ENCODE results near the gene IGDCC3. TPM values are rescaled to one million over a fixed set of nuclear protein-coding genes. Genes with fewer than 3 reads are reported as not detected.

Gene IGDCC3
- polyA plus RNA-seq, 1 donor (not counting 4 experiments of a cell fraction or from before 2014, with no cell fraction given), result not detected

DNA sequence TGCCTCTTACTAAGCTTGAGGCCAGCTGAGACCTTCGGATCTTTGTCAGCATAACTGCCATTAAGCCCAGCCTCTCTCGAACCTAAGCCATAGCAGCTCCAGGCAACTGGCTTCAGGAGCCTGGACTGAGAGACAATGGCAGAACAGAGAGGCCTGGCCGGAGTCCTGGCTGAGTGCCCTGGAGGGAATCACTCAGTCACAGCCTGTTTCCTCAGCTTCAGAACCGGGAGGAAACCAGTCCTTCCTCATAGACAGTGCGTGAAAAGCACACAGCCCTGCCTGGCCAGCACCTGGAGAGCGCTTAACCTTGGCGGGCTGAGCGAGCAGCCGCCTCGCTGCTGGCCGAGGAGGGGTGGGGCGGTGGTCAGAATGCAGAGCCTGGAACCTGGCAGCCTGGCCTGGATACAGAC lies 51.7 kb downstream of the IGDCC3 start:
- no peak overlapping the region for H3K4me2 ChIP-seq (ENCODE audit: control insufficient read depth, extremely low read depth, insufficient read depth, low read depth, low read length)

DNA sequence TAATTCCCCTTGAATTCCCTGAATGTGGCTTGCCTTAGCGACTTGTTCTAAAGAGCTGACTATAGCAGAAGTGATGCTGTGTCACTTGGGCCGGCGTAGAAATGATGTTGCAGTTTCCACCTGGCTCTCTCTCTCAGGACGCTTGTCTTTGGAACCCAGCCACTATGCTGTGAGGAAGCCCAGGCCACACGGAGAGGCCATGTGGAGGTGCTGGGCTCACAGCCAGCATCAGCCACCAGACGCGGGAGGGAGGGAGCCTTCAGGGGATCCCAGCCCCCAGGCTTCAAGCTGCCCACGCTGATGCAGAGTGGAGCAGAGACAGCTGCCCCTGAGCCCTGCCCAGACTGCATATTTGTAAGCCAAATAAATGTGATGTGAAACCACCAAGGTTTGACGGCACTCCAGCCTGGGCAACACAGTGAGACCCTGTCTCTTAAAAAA lies 54.7 kb downstream of the IGDCC3 start:
- H3K36me3 ChIP-seq (ENCODE audit: control insufficient read depth in 2 of 2, extremely low read depth in 1 of 2, insufficient read depth in 2 of 2, low read length in 2 of 2), result no peaks in the 10 kb centered on the region
- no peak overlapping the region for H2AFZ ChIP-seq (ENCODE audit: control insufficient read depth, low read length)
- no peak overlapping the region for H3K4me2 ChIP-seq (ENCODE audit: control insufficient read depth, extremely low read depth, insufficient read depth, low read depth, low read length)
- H3K27me3 ChIP-seq (ENCODE audit: control insufficient read depth, extremely low read depth, insufficient read depth, low read length), result peaks cover 8% of the 10 kb centered on the region
- H4K20me1 ChIP-seq (ENCODE audit: control insufficient read depth, extremely low read depth, insufficient read depth, low read length), result no peaks in the 10 kb centered on the region
- no peak for TF ChIP-seq EZH2 (IDR thresholded peaks at IDR 0.05; ENCODE audit: low read length)
- TF ChIP-seq, protein P1, sequence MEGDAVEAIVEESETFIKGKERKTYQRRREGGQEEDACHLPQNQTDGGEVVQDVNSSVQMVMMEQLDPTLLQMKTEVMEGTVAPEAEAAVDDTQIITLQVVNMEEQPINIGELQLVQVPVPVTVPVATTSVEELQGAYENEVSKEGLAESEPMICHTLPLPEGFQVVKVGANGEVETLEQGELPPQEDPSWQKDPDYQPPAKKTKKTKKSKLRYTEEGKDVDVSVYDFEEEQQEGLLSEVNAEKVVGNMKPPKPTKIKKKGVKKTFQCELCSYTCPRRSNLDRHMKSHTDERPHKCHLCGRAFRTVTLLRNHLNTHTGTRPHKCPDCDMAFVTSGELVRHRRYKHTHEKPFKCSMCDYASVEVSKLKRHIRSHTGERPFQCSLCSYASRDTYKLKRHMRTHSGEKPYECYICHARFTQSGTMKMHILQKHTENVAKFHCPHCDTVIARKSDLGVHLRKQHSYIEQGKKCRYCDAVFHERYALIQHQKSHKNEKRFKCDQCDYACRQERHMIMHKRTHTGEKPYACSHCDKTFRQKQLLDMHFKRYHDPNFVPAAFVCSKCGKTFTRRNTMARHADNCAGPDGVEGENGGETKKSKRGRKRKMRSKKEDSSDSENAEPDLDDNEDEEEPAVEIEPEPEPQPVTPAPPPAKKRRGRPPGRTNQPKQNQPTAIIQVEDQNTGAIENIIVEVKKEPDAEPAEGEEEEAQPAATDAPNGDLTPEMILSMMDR (optimal IDR thresholded peaks at IDR 0.05 in 1 of 3, IDR thresholded peaks at IDR 0.05 in 1 of 3, conservative IDR thresholded peaks at IDR 0.05 in 1 of 3; ENCODE audit: extremely low read depth in 1 of 3, insufficient read depth in 2 of 3, low read length in 3 of 3), result no peak
- no peak for FAIRE-seq
- H3K9ac ChIP-seq (ENCODE audit: control insufficient read depth, extremely low read depth, insufficient read depth, low read length), result no peak overlapping the region
- H3K9me3 ChIP-seq (ENCODE audit: control insufficient read depth, low read depth, low read length), result no peaks in the 10 kb centered on the region
- H3K9me1 ChIP-seq (ENCODE audit: control insufficient read depth, extremely low read depth, insufficient read depth, low read length), result no peaks in the 10 kb centered on the region
- H3K79me2 ChIP-seq (ENCODE audit: control insufficient read depth, insufficient read depth, low read length), result no peaks in the 10 kb centered on the region
- dilution Hi-C loops (cut with MboI; ENCODE audit: extremely low pct_ligation_motif_present, low sequenced_read_pairs), result no loop called here
- no peak overlapping the region for H3K4me3 ChIP-seq (ENCODE audit: control insufficient read depth in 2 of 3, extremely low read depth in 1 of 3, insufficient read depth in 2 of 3, low read depth in 1 of 3, low read length in 3 of 3)
- H3K4me1 ChIP-seq (ENCODE audit: control insufficient read depth, extremely low read depth, insufficient read depth, low read length), result no peaks in the 10 kb centered on the region
- H3K27ac ChIP-seq (ENCODE audit: control insufficient read depth, insufficient read depth, low read length), result no peak overlapping the region
- DNase-seq (ENCODE audit: low read depth, low spot score), result no peak

More for the DNA sequence above, 51.7 kb downstream of the IGDCC3 start:
- peaks cover 6% of the 10 kb centered on the region for H3K27me3 ChIP-seq (ENCODE audit: control insufficient read depth, extremely low read depth, insufficient read depth, low read length)
- no peak overlapping the region for H2AFZ ChIP-seq (ENCODE audit: control insufficient read depth, low read length)
- DNase-seq (ENCODE audit: low read depth, low spot score), result no peak
- no peaks in the 10 kb centered on the region for H3K4me1 ChIP-seq (ENCODE audit: control insufficient read depth, extremely low read depth, insufficient read depth, low read length)
- H3K79me2 ChIP-seq (ENCODE audit: control insufficient read depth, insufficient read depth, low read length), result no peaks in the 10 kb centered on the region
- no peak overlapping the region for H3K4me3 ChIP-seq (ENCODE audit: control insufficient read depth in 2 of 3, extremely low read depth in 1 of 3, insufficient read depth in 2 of 3, low read depth in 1 of 3, low read length in 3 of 3)
- no peaks in the 10 kb centered on the region for H3K36me3 ChIP-seq (ENCODE audit: control insufficient read depth in 2 of 2, extremely low read depth in 1 of 2, insufficient read depth in 2 of 2, low read length in 2 of 2)
- H3K27ac ChIP-seq (ENCODE audit: control insufficient read depth, insufficient read depth, low read length), result no peak overlapping the region
- TF ChIP-seq, protein P1 (optimal IDR thresholded peaks at IDR 0.05 in 1 of 3, IDR thresholded peaks at IDR 0.05 in 1 of 3, conservative IDR thresholded peaks at IDR 0.05 in 1 of 3; ENCODE audit: extremely low read depth in 1 of 3, insufficient read depth in 2 of 3, low read length in 3 of 3), result no peak
- no peak for TF ChIP-seq EZH2 (IDR thresholded peaks at IDR 0.05; ENCODE audit: low read length)
- H4K20me1 ChIP-seq (ENCODE audit: control insufficient read depth, extremely low read depth, insufficient read depth, low read length), result no peaks in the 10 kb centered on the region
- dilution Hi-C loops (cut with MboI; ENCODE audit: extremely low pct_ligation_motif_present, low sequenced_read_pairs), result no loop called here
- no peaks in the 10 kb centered on the region for H3K9me1 ChIP-seq (ENCODE audit: control insufficient read depth, extremely low read depth, insufficient read depth, low read length)
- no peak for FAIRE-seq
- no peaks in the 10 kb centered on the region for H3K9me3 ChIP-seq (ENCODE audit: control insufficient read depth, low read depth, low read length)
- H3K9ac ChIP-seq (ENCODE audit: control insufficient read depth, extremely low read depth, insufficient read depth, low read length), result no peak overlapping the region

Measured in keratinocyte (primary cell).